ENCODE results near the gene ZBED2. TPM values are rescaled to one million over a fixed set of nuclear protein-coding genes. Genes with fewer than 3 reads are reported as not detected.
"Not testable (repeated sequence)": the region's sequence is repeated elsewhere in the genome, so short reads cannot be mapped to it uniquely, and the experiment has no call there.

Gene ZBED2
- polyA plus RNA-seq, 1 experiment = not detected

DNA sequence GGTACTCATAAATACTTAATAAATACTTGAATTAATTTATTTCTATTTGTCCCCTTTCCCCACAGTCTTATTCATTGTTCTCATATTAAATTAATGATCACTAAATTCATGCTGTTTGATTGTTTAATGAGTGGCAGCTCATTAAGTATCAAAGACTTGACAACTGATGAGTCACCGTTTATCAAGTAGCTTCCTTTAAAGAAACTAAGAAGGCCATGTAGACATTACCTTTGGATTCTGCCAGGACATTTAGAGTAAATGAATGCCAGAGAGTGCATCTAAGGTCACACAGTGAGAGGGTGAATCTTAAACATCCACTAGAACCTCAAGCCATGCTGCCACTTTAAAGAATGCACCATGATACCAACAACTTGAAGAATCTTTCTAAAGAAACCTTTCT lies 23.9 kb downstream of the ZBED2 start:
- no peaks in the 10 kb centered on the region for H3K27me3 ChIP-seq (ENCODE audit: control insufficient read depth, insufficient read depth, low read length)
- H3K36me3 ChIP-seq (ENCODE audit: control insufficient read depth, insufficient read depth, low read length) = no peaks in the 10 kb centered on the region
- ChIA-PET CTCF (no interaction called here), POLR2A (no interaction called here)
- TF ChIP-seq, protein P1, sequence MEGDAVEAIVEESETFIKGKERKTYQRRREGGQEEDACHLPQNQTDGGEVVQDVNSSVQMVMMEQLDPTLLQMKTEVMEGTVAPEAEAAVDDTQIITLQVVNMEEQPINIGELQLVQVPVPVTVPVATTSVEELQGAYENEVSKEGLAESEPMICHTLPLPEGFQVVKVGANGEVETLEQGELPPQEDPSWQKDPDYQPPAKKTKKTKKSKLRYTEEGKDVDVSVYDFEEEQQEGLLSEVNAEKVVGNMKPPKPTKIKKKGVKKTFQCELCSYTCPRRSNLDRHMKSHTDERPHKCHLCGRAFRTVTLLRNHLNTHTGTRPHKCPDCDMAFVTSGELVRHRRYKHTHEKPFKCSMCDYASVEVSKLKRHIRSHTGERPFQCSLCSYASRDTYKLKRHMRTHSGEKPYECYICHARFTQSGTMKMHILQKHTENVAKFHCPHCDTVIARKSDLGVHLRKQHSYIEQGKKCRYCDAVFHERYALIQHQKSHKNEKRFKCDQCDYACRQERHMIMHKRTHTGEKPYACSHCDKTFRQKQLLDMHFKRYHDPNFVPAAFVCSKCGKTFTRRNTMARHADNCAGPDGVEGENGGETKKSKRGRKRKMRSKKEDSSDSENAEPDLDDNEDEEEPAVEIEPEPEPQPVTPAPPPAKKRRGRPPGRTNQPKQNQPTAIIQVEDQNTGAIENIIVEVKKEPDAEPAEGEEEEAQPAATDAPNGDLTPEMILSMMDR (IDR thresholded peaks at IDR 0.05; ENCODE audit: insufficient read depth, low read depth, low read length) = no peak
- DNase-seq (ENCODE audit: low read depth) = no peak
- no peak overlapping the region for H3K4me3 ChIP-seq (ENCODE audit: low read depth, low read length)

DNA sequence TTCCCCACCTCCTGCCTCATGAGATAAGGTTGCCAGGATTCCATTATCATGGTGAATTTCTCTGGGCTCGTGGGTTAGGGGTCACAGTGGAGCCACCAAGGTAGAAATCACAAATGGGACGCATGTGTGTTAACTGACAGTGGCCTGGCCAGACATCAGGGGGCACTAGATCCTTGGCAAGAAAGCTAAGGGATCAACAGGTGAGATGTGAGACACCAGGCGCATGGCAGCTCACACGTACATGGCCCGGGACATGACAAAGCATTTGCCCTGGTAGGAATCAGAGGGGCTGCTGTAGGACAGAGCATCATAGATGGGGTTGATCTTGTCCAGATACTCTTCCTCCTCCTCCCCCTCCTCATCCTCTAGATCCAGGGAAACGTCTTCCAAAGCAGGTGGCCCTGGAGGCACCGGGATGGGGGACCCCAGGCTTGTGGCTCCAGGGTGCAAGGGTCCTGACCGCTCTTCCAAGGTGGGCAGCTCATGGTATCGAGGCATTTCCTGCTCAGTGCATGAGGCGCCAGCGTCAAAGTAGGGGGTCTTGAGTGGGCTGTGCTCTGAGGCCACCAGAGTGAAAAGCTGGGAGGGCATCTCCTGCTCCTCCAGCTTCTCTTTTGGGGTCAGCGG lies 24.6 kb downstream of the ZBED2 start:
- ChIA-PET CTCF (no interaction called here), POLR2A (no interaction called here)
- no peak for DNase-seq (ENCODE audit: low read depth)
- Histone ChIP-seq H3K27me3 (ENCODE audit: control insufficient read depth, insufficient read depth, low read length) (no peaks in the 10 kb centered on the region), H3K36me3 (ENCODE audit: control insufficient read depth, insufficient read depth, low read length) (no peaks in the 10 kb centered on the region), H3K4me3 (ENCODE audit: low read depth, low read length) (no peak overlapping the region)
- TF ChIP-seq, protein P1 (IDR thresholded peaks at IDR 0.05; ENCODE audit: insufficient read depth, low read depth, low read length) = no peak

DNA sequence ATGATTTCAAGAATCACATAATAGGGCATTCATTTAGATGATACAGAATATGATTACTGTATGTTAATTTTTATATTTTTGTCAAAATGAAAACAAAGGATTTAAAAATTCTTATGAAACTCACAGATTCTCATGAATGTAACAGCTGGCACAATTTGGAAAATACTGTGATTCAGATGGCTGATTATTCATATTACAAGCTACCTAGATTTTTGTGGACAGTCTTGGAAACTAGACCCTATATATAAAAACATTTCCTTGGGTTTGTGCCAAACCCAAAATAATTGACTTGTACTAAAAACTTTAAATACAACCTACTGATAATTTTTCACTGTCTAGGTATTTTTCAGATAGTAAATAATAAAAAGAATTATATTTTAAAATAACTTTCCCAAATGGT lies 26.2 kb downstream of the ZBED2 start:
- ChIA-PET POLR2A (no interaction called here), CTCF (interaction anchor here (0.7 to 1.1 kb wide), 5 partner anchors 9 to 141 kb away, joined by 3 read pairs; no protein-coding TSS in a partner anchor)
- TF ChIP-seq, protein P1 (IDR thresholded peaks at IDR 0.05; ENCODE audit: insufficient read depth, low read depth, low read length) = no peak
- DNase-seq (ENCODE audit: low read depth) = no peak
- Histone ChIP-seq H3K27me3 (ENCODE audit: control insufficient read depth, insufficient read depth, low read length) (peaks cover 2% of the 10 kb centered on the region), H3K4me3 (ENCODE audit: low read depth, low read length) (no peak overlapping the region), H3K36me3 (ENCODE audit: control insufficient read depth, insufficient read depth, low read length) (no peaks in the 10 kb centered on the region)

DNA sequence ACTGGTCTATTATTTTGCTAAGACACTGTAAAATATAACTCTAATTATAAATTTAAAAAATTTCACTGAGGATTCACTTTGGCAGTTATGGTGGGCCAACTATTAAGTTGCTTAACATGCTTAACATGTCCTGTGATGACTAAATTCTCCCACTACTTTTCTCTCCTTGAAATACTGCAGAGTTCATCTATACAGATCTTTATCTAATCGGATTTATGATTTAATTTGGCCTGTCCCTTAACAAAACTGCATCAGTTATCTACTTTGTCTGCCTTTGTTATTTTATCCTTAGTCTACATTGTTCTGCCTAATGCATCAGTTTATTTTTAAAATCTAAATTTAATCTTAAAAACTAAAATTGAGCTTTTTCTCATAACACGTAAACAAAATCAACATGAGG lies 26.8 kb downstream of the ZBED2 start:
- H3K36me3 ChIP-seq (ENCODE audit: control insufficient read depth, insufficient read depth, low read length) = no peaks in the 10 kb centered on the region
- ChIA-PET CTCF (interaction anchor here (1.1 kb wide), 1 partner anchor 10 kb away, joined by 3 read pairs; no protein-coding TSS in a partner anchor), POLR2A (no interaction called here)
- TF ChIP-seq, protein P1 (IDR thresholded peaks at IDR 0.05; ENCODE audit: insufficient read depth, low read depth, low read length) = no peak
- peaks cover 2% of the 10 kb centered on the region for H3K27me3 ChIP-seq (ENCODE audit: control insufficient read depth, insufficient read depth, low read length)
- DNase-seq (ENCODE audit: low read depth) = no peak
- no peak overlapping the region for H3K4me3 ChIP-seq (ENCODE audit: low read depth, low read length)

DNA sequence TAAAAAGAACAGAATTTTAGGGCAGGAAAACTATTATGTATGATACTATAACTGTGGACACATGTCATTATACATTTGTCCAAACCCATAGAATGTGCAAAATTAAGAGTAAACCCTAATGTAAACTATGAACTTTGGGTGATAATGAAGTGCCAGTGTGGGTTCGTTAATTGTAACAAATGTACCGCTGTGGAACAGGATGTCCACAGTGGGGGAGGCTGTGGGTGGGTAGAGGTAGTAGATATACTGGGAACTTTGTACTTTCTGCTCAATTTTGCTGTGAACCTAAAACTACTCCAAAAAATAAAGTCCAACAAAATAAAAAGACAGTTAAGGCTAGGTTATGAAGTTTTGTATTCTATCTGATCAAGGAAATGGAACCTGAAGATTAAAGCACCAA lies 28.3 kb downstream of the ZBED2 start:
- CTCF ChIA-PET = no interaction called here
- TF ChIP-seq, protein P1 (IDR thresholded peaks at IDR 0.05; ENCODE audit: insufficient read depth, low read depth, low read length) = no peak
- H3K27me3 ChIP-seq (ENCODE audit: control insufficient read depth, insufficient read depth, low read length) = peaks cover 2% of the 10 kb centered on the region

DNA sequence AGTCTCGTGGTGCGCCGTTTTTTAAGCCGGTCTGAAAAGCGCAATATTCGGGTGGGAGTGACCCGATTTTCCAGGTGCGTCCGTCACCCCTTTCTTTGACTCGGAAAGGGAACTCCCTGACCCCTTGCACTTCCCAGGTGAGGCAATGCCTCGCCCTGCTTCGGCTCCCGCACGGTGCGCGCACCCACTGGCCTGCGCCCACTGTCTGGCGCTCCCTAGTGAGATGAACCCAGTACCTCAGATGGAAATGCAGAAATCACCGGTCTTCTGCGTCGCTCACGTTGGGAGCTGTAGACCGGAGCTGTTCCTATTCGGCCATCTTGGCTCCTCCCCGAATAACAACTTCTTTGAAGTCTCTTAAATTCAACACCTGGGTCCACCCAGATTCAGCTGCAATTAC lies 33.2 kb downstream of the ZBED2 start:
- H3K4me3 ChIP-seq (ENCODE audit: low read depth, low read length); CTCF ChIA-PET; POLR2A ChIA-PET; H3K36me3 ChIP-seq (ENCODE audit: control insufficient read depth, insufficient read depth, low read length); H3K27me3 ChIP-seq (ENCODE audit: control insufficient read depth, insufficient read depth, low read length); DNase-seq (ENCODE audit: low read depth): not testable (repeated sequence)

More for the DNA sequence above, 28.3 kb downstream of the ZBED2 start:
- DNase-seq (ENCODE audit: low read depth) = no peak
- H3K4me3 ChIP-seq (ENCODE audit: low read depth, low read length) = no peak overlapping the region
- no peaks in the 10 kb centered on the region for H3K36me3 ChIP-seq (ENCODE audit: control insufficient read depth, insufficient read depth, low read length)
- POLR2A ChIA-PET = no interaction called here
